PC-9 (cell line): ENCODE data around the gene PRRX1.

ENCODE experiments used
- EZH2 ChIP-seq: fragments of 200-600 bp; sonication (generic); IDR thresholded peaks from 2 replicates; pipeline ENCODE4 v1.8.0; 2017; ENCODE audit warnings: antibody characterized with exemption, low read depth
- TF ChIP-seq, protein P1 (sequence below): fragments of 200-600 bp; sonication (generic); conservative IDR thresholded peaks from 2 replicates; pipeline ENCODE4 v1.6.1; 2017; ENCODE audit warnings: mixed run types, antibody characterized with exemption, mild to moderate bottlenecking, moderate library complexity

DNA sequence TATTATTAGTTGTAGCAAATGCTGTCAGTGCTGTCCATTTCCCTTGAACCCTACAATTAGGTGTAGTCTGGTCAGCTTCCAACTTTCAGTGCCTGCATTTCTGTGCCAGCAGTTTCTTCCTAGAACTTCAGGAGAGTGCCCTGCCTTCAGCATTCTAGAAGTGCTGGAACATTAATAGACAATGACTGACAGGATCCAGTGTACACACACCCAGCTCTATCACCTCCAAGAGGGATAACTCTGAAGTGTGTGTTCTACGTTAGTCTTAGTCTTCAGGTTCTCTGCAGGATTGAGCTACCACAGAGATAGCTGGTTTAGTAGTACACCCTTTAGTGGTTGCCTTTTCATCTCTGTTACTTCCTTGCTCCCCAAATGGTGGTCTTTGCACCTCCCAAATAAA is 61.4 kb downstream of the PRRX1 start:
- TF ChIP-seq, protein P1, sequence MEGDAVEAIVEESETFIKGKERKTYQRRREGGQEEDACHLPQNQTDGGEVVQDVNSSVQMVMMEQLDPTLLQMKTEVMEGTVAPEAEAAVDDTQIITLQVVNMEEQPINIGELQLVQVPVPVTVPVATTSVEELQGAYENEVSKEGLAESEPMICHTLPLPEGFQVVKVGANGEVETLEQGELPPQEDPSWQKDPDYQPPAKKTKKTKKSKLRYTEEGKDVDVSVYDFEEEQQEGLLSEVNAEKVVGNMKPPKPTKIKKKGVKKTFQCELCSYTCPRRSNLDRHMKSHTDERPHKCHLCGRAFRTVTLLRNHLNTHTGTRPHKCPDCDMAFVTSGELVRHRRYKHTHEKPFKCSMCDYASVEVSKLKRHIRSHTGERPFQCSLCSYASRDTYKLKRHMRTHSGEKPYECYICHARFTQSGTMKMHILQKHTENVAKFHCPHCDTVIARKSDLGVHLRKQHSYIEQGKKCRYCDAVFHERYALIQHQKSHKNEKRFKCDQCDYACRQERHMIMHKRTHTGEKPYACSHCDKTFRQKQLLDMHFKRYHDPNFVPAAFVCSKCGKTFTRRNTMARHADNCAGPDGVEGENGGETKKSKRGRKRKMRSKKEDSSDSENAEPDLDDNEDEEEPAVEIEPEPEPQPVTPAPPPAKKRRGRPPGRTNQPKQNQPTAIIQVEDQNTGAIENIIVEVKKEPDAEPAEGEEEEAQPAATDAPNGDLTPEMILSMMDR = no peak
- TF ChIP-seq EZH2 = no peak
